Measurements from ENCODE around the gene RAD51. TPM values are rescaled to one million over a fixed set of nuclear protein-coding genes. Genes with fewer than 3 reads are reported as not detected.

Gene RAD51
- total and polyA plus RNA-seq, 2 of the 8 experiments (the other 6 are each of a cell fraction or from before 2014, with no cell fraction given): 32.2 to 42.4 TPM

- Histone ChIP-seq H4K20me1 (replicated peaks in 1 of 2; ENCODE audit: control insufficient read depth in 1 of 2, insufficient read depth in 2 of 2, low read length in 2 of 2) (no peaks in the 10 kb centered on the region), H3K23me2 (ENCODE audit: low read depth, low read length) (peaks cover 5% of the 10 kb centered on the region; the same call in 1 of the 2 replicates), H2BK20ac (ENCODE audit: low read length) (peak overlapping the region; percentile 66; the same call in 1 of the 2 replicates), H3K23ac (ENCODE audit: insufficient read length) (no peak overlapping the region), H2AK5ac (ENCODE audit: low read depth, low read length) (no peak overlapping the region), H3K27ac (ENCODE audit: low read depth, low read length) (no peak overlapping the region), H3K14ac (ENCODE audit: insufficient read length) (no peak overlapping the region), H3K36me3 (ENCODE audit: control insufficient read depth in 2 of 4, insufficient read depth in 4 of 4, low read length in 3 of 4) (no peaks in the 10 kb centered on the region), H3K9me3 (ENCODE audit: insufficient read depth in 2 of 2, low read depth in 1 of 2, low read length in 1 of 2) (no peaks in the 10 kb centered on the region), H3K79me1 (ENCODE audit: low read depth, low read length) (peaks cover under 1% of the 10 kb centered on the region; the same call in 1 of the 2 replicates), H2BK5ac (ENCODE audit: low read depth, low read length) (no peak overlapping the region), H4K5ac (ENCODE audit: insufficient read length, low read depth, low read length) (no peak overlapping the region), H3K79me2 (ENCODE audit: control insufficient read depth in 1 of 2, insufficient read depth in 2 of 2, low read length in 2 of 2) (peaks cover 0 to 18% of the 10 kb centered on the region in 2 experiments; a peak in 2 of 4 replicates), H3K9ac (replicated peaks in 1 of 4; ENCODE audit: extremely low read depth in 1 of 4, low read depth in 3 of 4, low read length in 3 of 4) (no peak overlapping the region; a peak in 1 of 7 replicates), H3K4me3 (ENCODE audit: extremely low read depth in 1 of 4, insufficient read depth in 2 of 4, low read depth in 3 of 4, low read length in 4 of 4) (no peak overlapping the region), H2BK12ac (ENCODE audit: low read depth, low read length) (peak overlapping the region; percentile 45), H3K27me3 (replicated peaks in 1 of 4; ENCODE audit: control insufficient read depth in 3 of 4, extremely low read depth in 1 of 4, insufficient read depth in 3 of 4, low read length in 3 of 4) (no peaks in the 10 kb centered on the region), H3K4me1 (replicated peaks in 1 of 4; ENCODE audit: control insufficient read depth in 3 of 4, insufficient read depth in 4 of 4, low read length in 3 of 4) (0 out of 7 replicates have a peak, but pooled peaks cover 0 to 2% (median under 1%) of the 10 kb centered on the region in 4 experiments), H2BK15ac (ENCODE audit: low read length) (no peak overlapping the region), H3K18ac (ENCODE audit: extremely low read depth, low read length) (no peak overlapping the region), H4K8ac (ENCODE audit: extremely low read depth, insufficient read depth, low read length) (no peak overlapping the region; the same call in 1 of the 2 replicates), H3K4ac (replicated peaks; ENCODE audit: insufficient read length, low read depth, low read length) (peak overlapping the region; percentile 57), H2BK120ac (replicated peaks; ENCODE audit: low read depth, low read length) (no peak overlapping the region), H2AFZ (ENCODE audit: low read length) (peak overlapping the region; percentile 24; the same call in 1 of the 2 replicates), H3K4me2 (ENCODE audit: insufficient read depth in 1 of 2, low read depth in 2 of 2, low read length in 2 of 2) (no peak overlapping the region), H4K91ac (replicated peaks; ENCODE audit: insufficient read length, low read length) (peak overlapping the region; percentile 65), H3K56ac (replicated peaks; ENCODE audit: insufficient read length, low read depth, low read length) (no peak overlapping the region)
- WGBS, 2 experiments (ENCODE audit: extremely low coverage in 1 of 2, insufficient coverage in 1 of 2, insufficient read length in 1 of 2, insufficient replicate concordance in 2 of 2, low coverage in 1 of 2, low lambda C conversion rate in 2 of 2, missing lambda C conversion rate in 1 of 2): 94% methylated on average over 6 of the region's 6 CpGs; no CpG with 5 or more reads in 1 of the 2 experiments
- ChIA-PET POLR2A (ENCODE audit: partially characterized antibody) (interaction anchor here (0.6 to 1.9 kb wide), 9 partner anchors 8 to 212 kb away, joined by 3 to 6 read pairs (median 3); partner anchors contain the start of genes GCHFR and SPINT1), CTCF (ENCODE audit: partially characterized antibody) (interaction anchor here (0.9 to 2.9 kb wide), 7 partner anchors 10 to 166 kb away, joined by 3 to 10 read pairs (median 7); no protein-coding TSS in a partner anchor)
- no peak for DNase-seq (ENCODE audit: low read depth in 1 of 2, low spot score in 2 of 2)
- no peak for FAIRE-seq
- TF ChIP-seq KDM5A (IDR thresholded peaks at IDR 0.05; ENCODE audit: low read length) (no peak), GTF2F1 (IDR thresholded peaks at IDR 0.05; ENCODE audit: borderline replicate concordance, low read depth, low read length) (no peak), SP2 (IDR thresholded peaks at IDR 0.05; ENCODE audit: low read length) (no peak), SRF (IDR thresholded peaks at IDR 0.05; ENCODE audit: low read depth, low read length) (no peak), KDM4A (IDR thresholded peaks at IDR 0.05; ENCODE audit: low read depth, low read length, severe bottlenecking) (no peak), EP300 (IDR thresholded peaks at IDR 0.05; ENCODE audit: borderline replicate concordance in 1 of 2, low read depth in 2 of 2, low read length in 2 of 2) (no peak), TEAD4 (IDR thresholded peaks at IDR 0.05; ENCODE audit: low read depth, low read length) (no peak), BRCA1 (IDR thresholded peaks at IDR 0.05; ENCODE audit: low read depth, low read length) (no peak), USF2 (IDR thresholded peaks at IDR 0.05; ENCODE audit: low read length) (no peak)
These were observed 62.0 kb downstream of the RAD51 start for GRCh38 chr15:40756938-40757337.
